K562 (cell line): ENCODE results near the gene H2BK1. TPM values are rescaled to one million over a fixed set of nuclear protein-coding genes. Genes with fewer than 3 reads are reported as not detected.
A peak's percentile ranks its signal among the peaks of the same experiment; 100 is the strongest.

Experiments
- ATAC-seq: fragments of 200-7000 bp; cut with Tn5 transposase; 3 replicates; pipeline ENCODE4 v1.9.1; 2020; ENCODE audit warnings: moderate library complexity
- BruUV-seq: library from RNA; stranded (reverse); fragments of 400-500 nt; replicated peaks from 2 replicates; lab custom pipeline; 2021; lab: Mats Ljungman, UMichigan
- CTCF ChIA-PET: fragments of 300-600 bp; formaldehyde crosslinking; extraction: SDS; loops from one replicate; lab custom pipeline; 2021; ENCODE audit warnings: low intra/inter-chr PET ratio; lab: Yijun Ruan, JAX
- POLR2A ChIA-PET: fragments of 300-600, 350-650 bp; sonication (Branson Sonifier 250); formaldehyde crosslinking; extraction: SDS; loops from one replicate; lab custom pipeline; 2021; ENCODE audit warnings: antibody characterized with exemption, inconsistent platforms; lab: Yijun Ruan, JAX
- DNase-seq, 4 experiments: peaks; one replicate each; pipeline versions ENCODE4 v3.0.0 to v3.0.0-alpha.2; 2011 to 2018; ENCODE audit warnings: low spot score in 3 of 4, mixed read lengths in 3 of 4; ENCODE audit errors: extremely low read depth in 1 of 4
- FAIRE-seq: peaks from 2 replicates; lab custom pipeline; 2011; peaks lifted over from hg19 to GRCh38; lab: Jason Lieb, UNC
- H2AFZ ChIP-seq: 2 replicates; pipeline ENCODE4 v1.6.0; 2011; ENCODE audit warnings: low read depth, low read length, control low read depth, inconsistent platforms
- H3K27ac ChIP-seq: fragments of 200-600 bp; 3 replicates; pipeline ENCODE4 v1.8.0; 2011; ENCODE audit warnings: low read depth, mild to moderate bottlenecking, control low read depth, inconsistent platforms, low read length, moderate library complexity, mixed read lengths; ENCODE audit errors: extremely low read depth
- H3K27me3 ChIP-seq, 2 experiments: fragments of 300-600 bp in 1 of 2; 2 replicates in 1 of 2; 3 replicates in 1 of 2; pipeline versions ENCODE4 v1.6.0 to v1.8.0; 2011; ENCODE audit warnings: inconsistent platforms in 2 of 2, low read length in 2 of 2, mild to moderate bottlenecking in 1 of 2, mixed read lengths in 1 of 2, moderate library complexity in 1 of 2; ENCODE audit not compliant: control insufficient read depth in 2 of 2, insufficient read depth in 2 of 2
- H3K36me3 ChIP-seq: fragments of 300-600 bp; 3 replicates; pipeline ENCODE4 v1.8.0; 2011; ENCODE audit warnings: mild to moderate bottlenecking, low read length, inconsistent platforms; ENCODE audit not compliant: control insufficient read depth, insufficient read depth
- H3K4me1 ChIP-seq, 2 experiments: fragments of 200-600 bp in 1 of 2; replicated peaks in 1 of 2; 2 replicates in 1 of 2; 3 replicates in 1 of 2; pipeline versions ENCODE4 v1.5.1 to v1.8.0; 2011; ENCODE audit warnings: inconsistent platforms in 2 of 2, low read length in 2 of 2, mild to moderate bottlenecking in 1 of 2, mixed read lengths in 1 of 2, moderate library complexity in 1 of 2; ENCODE audit not compliant: control insufficient read depth in 2 of 2, insufficient read depth in 2 of 2
- H3K4me2 ChIP-seq: 2 replicates; pipeline ENCODE4 v1.6.1; 2011; ENCODE audit warnings: low read length, control low read depth, inconsistent platforms, mixed read lengths; ENCODE audit not compliant: insufficient read depth
- H3K4me3 ChIP-seq: fragments of 200-600 bp; sonication (generic), shearing (Covaris generic); 2 replicates; pipeline ENCODE4 v1.5.1; 2016; ENCODE audit warnings: control low read depth, inconsistent platforms
- H3K79me2 ChIP-seq: fragments of 200-600 bp; 3 replicates; pipeline ENCODE4 v1.8.0; 2011; ENCODE audit warnings: low read length, inconsistent platforms; ENCODE audit not compliant: control insufficient read depth, insufficient read depth
- H3K9ac ChIP-seq, 2 experiments: 2 replicates each; pipeline versions ENCODE4 v1.6.0 to v1.6.1; 2011; ENCODE audit warnings: low read depth in 2 of 2, low read length in 2 of 2, control low read depth in 1 of 2, inconsistent platforms in 1 of 2, mild to moderate bottlenecking in 1 of 2, mixed read lengths in 1 of 2; ENCODE audit not compliant: insufficient read depth in 1 of 2
- H3K9me1 ChIP-seq: one replicate; pipeline ENCODE4 v1.6.0; 2011; ENCODE audit warnings: inconsistent platforms, mild to moderate bottlenecking, low read length, moderate library complexity; ENCODE audit not compliant: control insufficient read depth, insufficient read depth
- H3K9me3 ChIP-seq: replicated peaks from 2 replicates; pipeline ENCODE4 v1.5.1; 2011; ENCODE audit warnings: low read depth, low read length, inconsistent platforms; ENCODE audit not compliant: control insufficient read depth, insufficient read depth
- H4K20me1 ChIP-seq: replicated peaks from 2 replicates; pipeline ENCODE4 v1.6.1; 2011; ENCODE audit warnings: low read length, inconsistent platforms, mixed read lengths; ENCODE audit not compliant: control insufficient read depth, insufficient read depth
- CEBPG ChIP-seq, 3 experiments: fragments of 200-800 bp in 1 of 3; sonication (Bioruptor generic) in 1 of 3; sonication (generic) in 1 of 3; formaldehyde crosslinking in 1 of 3; IDR thresholded peaks in 2 of 3; conservative IDR thresholded peaks in 1 of 3; 2 replicates each; pipeline versions ENCODE4 v1.6.1 to v1.8.0; 2016 to 2022; ENCODE audit warnings: missing compliant biosample characterization in 2 of 3, missing genetic modification characterization in 2 of 3, mild to moderate bottlenecking in 1 of 3, missing genetic modification reagents in 1 of 3
- ELF2 ChIP-seq: fragments of 250-450 bp; sonication (Bioruptor Pico); IDR thresholded peaks from 2 replicates; pipeline ENCODE4 v1.5.0; 2021; ENCODE audit warnings: mild to moderate bottlenecking
- HDAC8 ChIP-seq: fragments of 450-650 bp; IDR thresholded peaks from 2 replicates; pipeline ENCODE4 v1.6.1; 2016; ENCODE audit warnings: mild to moderate bottlenecking, missing genetic modification characterization, moderate library complexity, missing compliant biosample characterization
- IFI16 ChIP-seq: fragments of 250-450 bp; sonication (Bioruptor Pico); IDR thresholded peaks from 2 replicates; pipeline ENCODE4 v2.1.2; 2022; ENCODE audit warnings: mild to moderate bottlenecking, inconsistent platforms
- NCOA6 ChIP-seq: fragments of 450-650 bp; IDR thresholded peaks from 2 replicates; pipeline ENCODE4 v1.6.1; 2017; ENCODE audit warnings: mild to moderate bottlenecking
- POLR2AphosphoS2 ChIP-seq: IDR thresholded peaks from 2 replicates; pipeline ENCODE4 v1.6.1; 2012; ENCODE audit warnings: low read length, improper control_type of control experiment
- POLR2G ChIP-seq: fragments of 200-400 bp; formaldehyde crosslinking; IDR thresholded peaks from 2 replicates; pipeline ENCODE4 v1.6.1; 2017; ENCODE audit warnings: low read depth, mild to moderate bottlenecking, antibody characterized with exemption, low read length, moderate library complexity
- RBFOX2 ChIP-seq: fragments of 200-400 bp; formaldehyde crosslinking; IDR thresholded peaks from 2 replicates; pipeline ENCODE4 v1.6.1; 2017; ENCODE audit warnings: low read depth, mild to moderate bottlenecking, low read length, moderate library complexity
- WGBS: fragments of 100-300 bp; shearing (Covaris generic); methylation state at CpG from one replicate; pipeline ENCODE4 v1.1.6; 2016; ENCODE audit warnings: low coverage, mixed read lengths; ENCODE audit not compliant: insufficient coverage; ENCODE audit errors: missing lambda C conversion rate; 5-methylcytosine and 5-hydroxymethylcytosine counted together
- in situ Hi-C: fragments of 300-500 bp; cut with MboI; formaldehyde crosslinking; loops from 4 replicates; pipeline ENCODE4 v1.15.0; 2018; ENCODE audit warnings: inconsistent platforms, mixed read lengths
- intact Hi-C: fragments of 100-400 bp; cut with micrococcal nuclease; formaldehyde crosslinking; loops from 2 replicates; pipeline ENCODE4 v1.14.2; 2022
- polyA plus RNA-seq, 8 experiments: library from polyadenylated mRNA; depleted of rRNA in 4 of 8; stranded (reverse) in 5 of 8; unstranded in 3 of 8; fragments of >200 nt; fragmentation: Nextera tagmentation in 2 of 8; fragmentation: Illumina TruSeq in 1 of 8; extraction: Ambion mirVana in 2 of 8; extraction: Trizol in 1 of 8; gene quantifications; 2 replicates each; pipeline versions ENCODE4 v1.2.1 to v1.2.3, GENCODE V29; 2011 to 2014; ENCODE audit warnings: inconsistent platforms in 1 of 8, missing spikeins in 1 of 8
- total RNA-seq, 7 experiments: library from RNA; depleted of rRNA in 6 of 7; stranded (reverse); fragments of >200 nt in 6 of 7; fragmentation: Illumina TruSeq in 2 of 7; extraction: Trizol in 2 of 7; gene quantifications; 2 replicates each; pipeline versions ENCODE4 v1.2.1 to v1.2.3, GENCODE V29; 2011 to 2021; ENCODE audit warnings: low replicate concordance in 1 of 7
- TF ChIP-seq, protein P1 (sequence below): fragments of 250-450 bp; sonication (Bioruptor Pico); IDR thresholded peaks from 2 replicates; pipeline ENCODE4 v1.5.1; 2021; ENCODE audit warnings: mild to moderate bottlenecking
- TF ChIP-seq, protein P2 (sequence below): sonication (generic); formaldehyde crosslinking; IDR thresholded peaks from 2 replicates; pipeline ENCODE4 v1.8.1; 2023; ENCODE audit warnings: mild to moderate bottlenecking, missing genetic modification reagents

The H2BK1 gene
- total and polyA plus RNA-seq, 9 of the 15 experiments (the other 6 are each of a cell fraction or from before 2014, with no cell fraction given) = not detected

DNA sequence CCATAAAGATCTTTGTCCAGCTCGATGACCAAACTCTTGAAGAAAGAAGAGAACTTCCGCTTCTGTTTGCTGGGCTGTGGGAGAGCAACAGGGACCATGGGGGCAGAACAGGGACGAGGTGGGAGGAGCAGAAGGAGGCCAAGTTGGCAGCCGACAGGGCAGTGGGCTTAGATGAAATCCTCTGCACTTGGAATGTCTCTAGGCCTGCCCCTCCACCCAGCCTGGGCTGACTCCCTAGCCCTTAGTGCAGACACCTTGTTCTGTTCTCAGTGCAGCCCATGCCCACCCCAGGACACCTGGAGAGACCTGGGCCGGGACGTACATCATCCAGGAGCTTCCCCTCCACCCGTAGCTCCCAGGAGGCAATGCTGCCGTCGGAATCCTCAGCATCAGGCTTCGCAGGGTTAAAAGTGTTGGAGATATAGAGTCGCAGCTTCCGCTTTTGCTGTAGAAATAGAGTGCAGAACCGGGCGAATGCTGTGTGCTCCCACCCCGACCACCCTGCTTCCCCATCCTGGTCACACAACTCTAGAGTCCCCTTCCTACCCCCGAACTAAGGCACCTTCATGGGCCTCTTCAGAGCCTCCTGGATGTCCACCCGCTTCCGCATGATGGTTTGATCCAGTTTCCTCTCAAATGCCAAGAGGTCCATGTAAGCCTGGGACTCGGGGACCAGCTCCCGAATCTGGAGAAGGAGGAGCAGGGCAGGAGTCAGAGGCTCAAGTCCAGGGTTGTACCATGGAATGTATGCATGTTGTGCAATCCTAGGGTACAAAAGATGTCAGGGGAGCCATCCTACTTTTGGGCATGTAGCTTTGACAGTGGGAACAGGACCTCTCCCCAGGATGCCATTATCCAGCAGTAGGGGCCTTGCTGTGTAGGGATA lies 32.1 kb upstream of the H2BK1 start (continued):
- TF ChIP-seq, protein P1, sequence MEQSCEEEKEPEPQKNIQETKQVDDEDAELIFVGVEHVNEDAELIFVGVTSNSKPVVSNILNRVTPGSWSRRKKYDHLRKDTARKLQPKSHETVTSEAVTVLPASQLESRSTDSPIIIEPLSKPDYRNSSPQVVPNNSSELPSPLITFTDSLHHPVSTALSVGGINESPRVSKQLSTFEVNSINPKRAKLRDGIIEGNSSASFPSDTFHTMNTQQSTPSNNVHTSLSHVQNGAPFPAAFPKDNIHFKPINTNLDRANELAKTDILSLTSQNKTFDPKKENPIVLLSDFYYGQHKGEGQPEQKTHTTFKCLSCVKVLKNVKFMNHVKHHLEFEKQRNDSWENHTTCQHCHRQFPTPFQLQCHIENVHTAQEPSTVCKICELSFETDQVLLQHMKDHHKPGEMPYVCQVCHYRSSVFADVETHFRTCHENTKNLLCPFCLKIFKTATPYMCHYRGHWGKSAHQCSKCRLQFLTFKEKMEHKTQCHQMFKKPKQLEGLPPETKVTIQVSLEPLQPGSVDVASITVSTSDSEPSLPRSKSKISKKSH (CRISPR knock-in tag) = 0 out of 2 replicates have a peak, but pooled peaks have one; percentile 34
- TF ChIP-seq ELF2 (CRISPR knock-in tag) (0 out of 2 replicates have a peak, but pooled peaks have one; percentile 35), CEBPG (CRISPR knock-in tag; IDR thresholded peaks at IDR 0.05) (peak; percentile 75), CEBPG (tag; conservative IDR thresholded peaks at IDR 0.05 in 1 of 2, IDR thresholded peaks at IDR 0.05 in 1 of 2) (peak in 1 of 2 experiments; percentile 70; a peak in 3 of 4 replicates)
- TF ChIP-seq, all 486 proteins: peak for 7

DNA sequence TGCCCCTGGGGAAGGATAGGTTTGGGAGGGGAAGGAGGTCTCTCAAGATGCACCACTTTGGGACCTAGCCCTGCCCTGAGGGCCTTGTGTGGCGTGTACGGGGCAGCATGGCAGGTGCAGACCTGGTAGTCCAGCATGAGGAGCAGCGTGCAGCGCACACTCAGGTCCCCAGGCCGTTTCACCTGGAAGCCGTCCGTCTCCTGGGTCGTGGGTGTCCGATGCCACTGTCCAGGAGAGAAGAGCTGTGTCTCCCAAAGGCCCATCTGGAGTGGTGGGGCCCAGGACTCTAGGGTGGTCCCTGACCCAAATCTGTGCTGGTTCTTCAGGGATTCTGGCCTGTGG lies 31.4 kb upstream of the H2BK1 start:
- H3K4me1 ChIP-seq = peaks cover 16 to 50% of the 10 kb centered on the region in 2 experiments; a peak in 4 of 5 replicates
- FAIRE-seq (no peak), DNase-seq (no peak), ATAC-seq (no peak)
- peaks cover 56% of the 10 kb centered on the region for H4K20me1 ChIP-seq
- H3K9me3 ChIP-seq = no peaks in the 10 kb centered on the region
- H3K27ac ChIP-seq = no peak overlapping the region
- H3K9me1 ChIP-seq = peaks cover 8% of the 10 kb centered on the region
- in situ Hi-C loops (no loop called here), intact Hi-C loops (loop anchor here (2.0 to 5.0 kb wide), 2 partner anchors 35 to 49 kb away; no protein-coding TSS in a partner anchor)
- no peak for TF ChIP-seq HDAC8 (tag)
- TF ChIP-seq, protein P2, sequence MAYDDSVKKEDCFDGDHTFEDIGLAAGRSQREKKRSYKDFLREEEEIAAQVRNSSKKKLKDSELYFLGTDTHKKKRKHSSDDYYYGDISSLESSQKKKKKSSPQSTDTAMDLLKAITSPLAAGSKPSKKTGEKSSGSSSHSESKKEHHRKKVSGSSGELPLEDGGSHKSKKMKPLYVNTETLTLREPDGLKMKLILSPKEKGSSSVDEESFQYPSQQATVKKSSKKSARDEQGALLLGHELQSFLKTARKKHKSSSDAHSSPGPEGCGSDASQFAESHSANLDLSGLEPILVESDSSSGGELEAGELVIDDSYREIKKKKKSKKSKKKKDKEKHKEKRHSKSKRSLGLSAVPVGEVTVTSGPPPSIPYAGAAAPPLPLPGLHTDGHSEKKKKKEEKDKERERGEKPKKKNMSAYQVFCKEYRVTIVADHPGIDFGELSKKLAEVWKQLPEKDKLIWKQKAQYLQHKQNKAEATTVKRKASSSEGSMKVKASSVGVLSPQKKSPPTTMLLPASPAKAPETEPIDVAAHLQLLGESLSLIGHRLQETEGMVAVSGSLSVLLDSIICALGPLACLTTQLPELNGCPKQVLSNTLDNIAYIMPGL = no peak
- TF ChIP-seq NCOA6 = no peak
- TF ChIP-seq IFI16 (CRISPR knock-in tag) = no peak
- 0 out of 2 replicates have a peak, but pooled peaks have one; percentile 30 for TF ChIP-seq RBFOX2
- TF ChIP-seq POLR2AphosphoS2 = 0 out of 2 replicates have a peak, but pooled peaks have one; percentile 35
- TF ChIP-seq POLR2G = peak; percentile 63
- BruUV-seq = no TSS peak
- WGBS = 60% methylated on average over 9 of the region's 9 CpGs
- H3K4me3 ChIP-seq = no peak overlapping the region
- ChIA-PET CTCF (no interaction called here), POLR2A (interaction anchor here (0.6 to 3.5 kb wide), 7 partner anchors 8 to 108 kb away, joined by 3 to 34 read pairs (median 4); partner anchors contain the start of genes ABCF2 and CHPF2)
- peaks cover 0 to 16% of the 10 kb centered on the region in 2 experiments; a peak in 1 of 5 replicates for H3K27me3 ChIP-seq
- H2AFZ ChIP-seq = no peak overlapping the region
- no peak overlapping the region for H3K4me2 ChIP-seq
- peaks cover 16% of the 10 kb centered on the region; the same call in 2 of the 3 replicates for H3K36me3 ChIP-seq
- H3K79me2 ChIP-seq = no peaks in the 10 kb centered on the region
- H3K9ac ChIP-seq = peak overlapping the region in 1 of 2 experiments; percentile 1; a peak in 1 of 4 replicates
